Fibroblast of villous mesenchyme (primary cell): ENCODE measurements around the gene CKB. TPM values are rescaled to one million over a fixed set of nuclear protein-coding genes. Genes with fewer than 3 reads are reported as not detected.

ENCODE experiments used
- DNase-seq: peaks from one replicate; pipeline ENCODE4 v3.0.0-alpha.2; 2010; ENCODE audit warnings: low read depth
- H3K4me3 ChIP-seq: 2 replicates; pipeline ENCODE4 v1.5.1; 2011; ENCODE audit warnings: low read depth, mild to moderate bottlenecking, low read length
- small RNA-seq: library from RNA; depleted of rRNA; stranded (forward); fragments of <200 nt; gene quantifications from one replicate; pipeline ENCODE3, GENCODE V24; 2012
- total RNA-seq: library from RNA; depleted of rRNA; stranded (reverse); fragments of >200 nt; gene quantifications from 2 replicates; pipeline ENCODE4 v1.2.3, GENCODE V29; 2012
- TF ChIP-seq, protein P1 (sequence below): IDR thresholded peaks from 2 replicates; pipeline ENCODE4 v1.5.1; 2012; ENCODE audit warnings: low read depth, mild to moderate bottlenecking, low read length; ENCODE audit not compliant: insufficient read depth

Gene CKB
- total RNA-seq, 1 donor, result 17.7 TPM

DNA sequence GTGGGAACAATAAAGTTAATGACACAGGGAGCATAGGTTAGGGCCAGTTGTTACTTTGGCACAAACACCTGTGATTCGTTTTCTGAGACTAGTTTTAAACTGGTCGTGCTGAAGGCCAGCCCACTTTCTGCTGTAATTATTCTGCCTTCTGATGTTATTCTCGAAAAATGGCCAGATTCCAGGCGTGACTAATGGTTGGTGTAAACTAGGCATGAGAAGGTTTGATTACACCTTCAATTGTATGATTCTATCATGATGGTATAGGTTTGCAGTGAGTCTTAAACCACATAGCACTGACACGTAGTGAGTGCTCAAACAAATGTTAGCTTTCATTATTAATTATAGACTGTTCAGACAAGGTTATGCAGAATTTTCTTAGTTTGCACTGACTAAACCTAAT is 39.0 kb downstream of the CKB start:
- H3K4me3 ChIP-seq, result no peak overlapping the region
- DNase-seq, result peak; percentile 67
- TF ChIP-seq, protein P1, sequence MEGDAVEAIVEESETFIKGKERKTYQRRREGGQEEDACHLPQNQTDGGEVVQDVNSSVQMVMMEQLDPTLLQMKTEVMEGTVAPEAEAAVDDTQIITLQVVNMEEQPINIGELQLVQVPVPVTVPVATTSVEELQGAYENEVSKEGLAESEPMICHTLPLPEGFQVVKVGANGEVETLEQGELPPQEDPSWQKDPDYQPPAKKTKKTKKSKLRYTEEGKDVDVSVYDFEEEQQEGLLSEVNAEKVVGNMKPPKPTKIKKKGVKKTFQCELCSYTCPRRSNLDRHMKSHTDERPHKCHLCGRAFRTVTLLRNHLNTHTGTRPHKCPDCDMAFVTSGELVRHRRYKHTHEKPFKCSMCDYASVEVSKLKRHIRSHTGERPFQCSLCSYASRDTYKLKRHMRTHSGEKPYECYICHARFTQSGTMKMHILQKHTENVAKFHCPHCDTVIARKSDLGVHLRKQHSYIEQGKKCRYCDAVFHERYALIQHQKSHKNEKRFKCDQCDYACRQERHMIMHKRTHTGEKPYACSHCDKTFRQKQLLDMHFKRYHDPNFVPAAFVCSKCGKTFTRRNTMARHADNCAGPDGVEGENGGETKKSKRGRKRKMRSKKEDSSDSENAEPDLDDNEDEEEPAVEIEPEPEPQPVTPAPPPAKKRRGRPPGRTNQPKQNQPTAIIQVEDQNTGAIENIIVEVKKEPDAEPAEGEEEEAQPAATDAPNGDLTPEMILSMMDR, result no peak

DNA sequence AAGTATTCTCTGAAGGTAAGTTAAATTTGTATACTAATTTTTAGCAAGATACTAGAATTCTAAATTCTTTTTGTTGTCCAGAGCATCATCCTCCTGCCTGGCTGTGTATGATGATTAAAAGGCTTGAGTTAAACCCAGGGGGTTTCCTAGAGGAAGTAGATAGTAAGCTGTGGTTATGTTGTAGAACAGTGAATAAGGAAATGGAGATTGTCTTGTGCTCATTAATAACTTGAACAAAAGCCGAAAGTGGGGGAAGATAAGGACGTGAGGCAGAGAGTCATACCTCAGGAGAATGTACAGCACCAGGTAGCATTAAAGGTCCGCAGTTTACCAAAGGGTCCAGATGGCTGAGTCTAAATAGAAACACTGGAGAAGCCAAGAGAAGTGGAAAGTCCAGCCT is 42.0 kb downstream of the CKB start:
- DNase-seq, result no peak
- TF ChIP-seq, protein P1, result no peak
- no peak overlapping the region for H3K4me3 ChIP-seq

DNA sequence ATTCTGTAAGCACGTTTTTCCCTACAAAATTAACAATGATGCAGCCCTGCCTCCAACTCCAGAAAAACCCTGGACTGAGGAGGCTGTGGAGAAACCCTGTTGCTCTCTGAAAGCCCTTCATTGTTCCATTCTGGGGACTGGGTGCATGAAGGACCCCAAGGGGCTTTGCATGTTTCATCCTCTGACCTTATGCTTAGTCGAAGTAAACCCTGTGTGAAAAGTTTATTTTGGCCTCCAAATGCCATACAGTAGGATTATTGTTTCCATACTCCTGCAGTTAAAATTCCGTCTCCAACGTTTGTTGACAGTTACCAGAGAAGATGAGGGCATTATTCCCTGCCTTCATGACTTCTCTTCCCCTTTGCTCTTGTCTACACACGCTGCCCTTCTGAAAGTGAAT is 46.0 kb downstream of the CKB start:
- TF ChIP-seq, protein P1, result no peak
- no peak overlapping the region for H3K4me3 ChIP-seq
- DNase-seq, result no peak

DNA sequence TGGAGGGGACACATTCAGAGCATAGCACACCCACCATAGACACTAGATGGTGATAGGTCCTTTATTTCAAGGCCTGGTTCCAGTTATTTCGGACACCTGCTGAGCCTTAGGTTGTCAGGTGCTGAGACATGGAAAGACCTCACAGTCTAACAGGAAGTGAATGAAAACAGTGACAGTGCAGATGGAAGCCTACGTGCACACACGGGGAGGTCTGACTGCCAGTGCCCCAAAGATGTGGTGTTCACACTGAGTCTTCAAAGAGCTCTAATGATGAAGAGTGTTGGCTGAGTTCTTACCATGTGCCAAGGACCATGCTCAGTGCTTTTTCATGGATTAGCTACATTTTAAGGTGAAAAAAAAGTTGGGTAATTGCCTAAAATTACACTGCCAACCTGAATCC is 46.6 kb downstream of the CKB start:
- no peak for DNase-seq
- TF ChIP-seq, protein P1, result no peak
- no peak overlapping the region for H3K4me3 ChIP-seq

DNA sequence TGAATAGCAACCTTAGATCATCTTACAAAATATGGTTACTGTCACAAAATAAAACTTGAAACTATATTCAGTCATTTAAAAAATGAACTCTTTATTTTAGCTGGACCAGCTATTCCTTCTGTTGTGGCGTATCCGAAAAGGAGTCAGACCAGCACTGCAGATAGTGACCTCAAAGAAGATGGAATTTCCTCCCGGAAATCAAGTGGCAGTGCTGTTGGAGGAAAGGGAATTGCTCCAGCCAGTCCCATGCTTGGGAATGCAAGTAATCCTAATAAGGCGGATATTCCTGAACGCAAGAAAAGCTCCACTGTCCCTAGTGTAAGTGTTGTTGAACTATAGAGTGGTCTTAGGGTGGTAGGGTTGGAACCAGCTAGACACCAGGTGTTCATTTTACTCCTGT is 47.7 kb downstream of the CKB start:
- no peak for DNase-seq
- TF ChIP-seq, protein P1, result no peak
- H3K4me3 ChIP-seq, result no peak overlapping the region

DNA sequence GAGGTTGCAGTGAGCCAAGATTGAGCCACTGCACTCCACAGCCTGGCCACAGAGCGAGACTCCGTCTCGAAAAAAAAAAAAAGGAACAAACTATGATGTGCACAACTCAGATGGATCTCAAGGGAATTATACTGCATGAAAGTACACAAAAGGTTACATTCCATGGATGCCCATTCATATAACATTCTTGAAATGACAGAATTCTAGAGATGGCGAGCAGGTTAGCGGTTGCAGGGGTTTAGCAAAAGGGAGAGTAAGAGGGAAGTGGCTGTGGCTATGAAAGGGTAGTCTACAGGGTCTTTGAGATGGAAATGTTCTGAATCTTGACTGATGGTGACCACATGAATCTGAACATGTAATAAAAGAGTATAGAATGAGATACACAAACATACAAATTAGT is 49.7 kb downstream of the CKB start:
- DNase-seq, result no peak
- TF ChIP-seq, protein P1, result no peak
- no peak overlapping the region for H3K4me3 ChIP-seq

Small RNA genes within 50 kb of the gene (small RNA-seq; reads per million reads assigned to genes)
- not detected for gene RNU4-68P
- not detected for gene RNU7-160P

Other genes starting within 250 kb of the CKB start
- gene EIF5, start 188.6 kb downstream of the CKB start, total RNA-seq, result 122 and 124 TPM in 2 replicates
- gene MARK3, start 137.4 kb downstream of the CKB start, total RNA-seq, result 79.2 and 108 TPM in 2 replicates
- gene TRMT61A, start 6.4 kb upstream of the CKB start, total RNA-seq, result 8.2 and 9.7 TPM in 2 replicates
- gene BAG5, start 39.8 kb upstream of the CKB start, total RNA-seq, result 28.3 and 42.7 TPM in 2 replicates
- gene COA8, start 40.1 kb upstream of the CKB start, total RNA-seq, result 22.9 and 32.0 TPM in 2 replicates
- 217 and 237 TPM in 2 replicates for gene KLC1, start 106.4 kb upstream of the CKB start, total RNA-seq
- gene XRCC3, start 192.6 kb upstream of the CKB start, total RNA-seq, result 10.0 and 11.7 TPM in 2 replicates
- 35.1 and 53.5 TPM in 2 replicates for gene ZFYVE21, start 193.0 kb upstream of the CKB start, total RNA-seq